Hypothalamus (tissue), 51 donors: Measurements from ENCODE around the gene RIPK4.
A peak's percentile ranks its signal among the peaks of the same experiment; 100 is the strongest.
"Not testable (repeated sequence)": the region's sequence is repeated elsewhere in the genome, so short reads cannot be mapped to it uniquely, and the experiment has no call there.

Experiments
- DNase-seq, 51 donors: peaks; one replicate each; lab custom pipeline; 2025; lab: John Stamatoyannopoulos, UW

Gene RIPK4

GRCh38 chr21:41703857-41704501, 62.9 kb downstream of the RIPK4 start:
- DNase-seq = no peak

GRCh38 chr21:41701749-41702148, 65.1 kb downstream of the RIPK4 start:
- no peak for DNase-seq

- no peak for DNase-seq
Observed at GRCh38 chr21:41699311-41699710, 67.5 kb downstream of the RIPK4 start.

- DNase-seq = no peak
Observed at GRCh38 chr21:41698071-41698470, 68.8 kb downstream of the RIPK4 start.

GRCh38 chr21:41695513-41695912, 71.3 kb downstream of the RIPK4 start:
- DNase-seq = peak in 1 of 51 donors; percentile 3

GRCh38 chr21:41694042-41694441, 72.8 kb downstream of the RIPK4 start:
- DNase-seq = not testable (repeated sequence)

GRCh38 chr21:41692185-41692565, 74.7 kb downstream of the RIPK4 start:
- DNase-seq = peak in 1 of 51 donors; percentile 5

- peak in 1 of 51 donors; percentile 22 for DNase-seq
Observed at GRCh38 chr21:41691205-41692184, 75.4 kb downstream of the RIPK4 start.
